Effector memory CD8-positive, alpha-beta T cell (primary cell): ENCODE data around the gene PP2D1.
A peak's percentile ranks its signal among the peaks of the same experiment; 100 is the strongest.

Experiments
- ATAC-seq: fragments of 150-1000 bp; cut with Tn5 transposase; replicated peaks from 2 replicates; pipeline ENCODE4 v1.10.0; 2021; ENCODE audit warnings: mild to moderate bottlenecking, moderate library complexity
- DNase-seq, 3 experiments: peaks; one replicate each; pipeline ENCODE4 v3.0.0; 2021
- H3K27ac Mint-ChIP-seq, 2 donors: one replicate each; pipeline ENCODE4 v1.8.0; 2022; ENCODE audit warnings: mild to moderate bottlenecking in 2 of 2, mixed read lengths in 2 of 2, moderate library complexity in 2 of 2
- H3K27me3 Mint-ChIP-seq, 2 donors: one replicate each; pipeline ENCODE4 v1.8.0; 2022; ENCODE audit warnings: mixed read lengths in 2 of 2
- H3K36me3 Mint-ChIP-seq: one replicate; pipeline ENCODE4 v1.8.0; 2022; ENCODE audit warnings: mild to moderate bottlenecking, moderate library complexity, mixed read lengths; ENCODE audit not compliant: insufficient read depth
- H3K4me1 Mint-ChIP-seq, 2 donors: one replicate each; pipeline ENCODE4 v1.8.0; 2022; ENCODE audit warnings: low read depth in 2 of 2, mixed read lengths in 2 of 2
- H3K4me3 Mint-ChIP-seq, 2 donors: one replicate each; pipeline ENCODE4 v1.8.0; 2022; ENCODE audit warnings: mild to moderate bottlenecking in 2 of 2, mixed read lengths in 2 of 2, moderate library complexity in 2 of 2
- H3K9me3 Mint-ChIP-seq, 2 donors: one replicate each; pipeline ENCODE4 v1.8.0; 2022; ENCODE audit warnings: mixed read lengths in 2 of 2

PP2D1 gene

GRCh38 chr3:19945969-19946831 is 65.9 kb downstream of the PP2D1 start:
- Mint-ChIP-seq H3K27ac (peak overlapping the region; percentile 96 to 100), H3K36me3 (peaks cover 40% of the 10 kb centered on the region), H3K27me3 (no peaks in the 10 kb centered on the region), H3K4me3 (peak overlapping the region; percentile 90 to 96), H3K9me3 (no peaks in the 10 kb centered on the region), H3K4me1 (peaks cover 8 to 40% of the 10 kb centered on the region in 2 donors)
- ATAC-seq = no peak
- peak in 2 of 3 experiments; percentile 3 for DNase-seq

- H3K36me3 Mint-ChIP-seq = peaks cover 34% of the 10 kb centered on the region
- peaks cover 8 to 33% of the 10 kb centered on the region in 2 donors for H3K4me1 Mint-ChIP-seq
- peak overlapping the region; percentile 90 to 96 for H3K4me3 Mint-ChIP-seq
- H3K27me3 Mint-ChIP-seq = peaks cover 0 to 2% of the 10 kb centered on the region in 2 donors
- ATAC-seq = no peak
- H3K9me3 Mint-ChIP-seq = no peaks in the 10 kb centered on the region
- no peak for DNase-seq
- peak overlapping the region in 1 of 2 donors; percentile 100 for H3K27ac Mint-ChIP-seq
Measured at GRCh38 chr3:19945534-19945933, 66.5 kb downstream of the PP2D1 start.

- no peak overlapping the region for H3K4me3 Mint-ChIP-seq
- H3K9me3 Mint-ChIP-seq = no peaks in the 10 kb centered on the region
- peaks cover 2% of the 10 kb centered on the region for H3K36me3 Mint-ChIP-seq
- DNase-seq = no peak
- no peak for ATAC-seq
- no peak overlapping the region for H3K27ac Mint-ChIP-seq
- no peaks in the 10 kb centered on the region for H3K4me1 Mint-ChIP-seq
- H3K27me3 Mint-ChIP-seq = peaks cover 10 to 22% of the 10 kb centered on the region in 2 donors
Measured at GRCh38 chr3:19940643-19941042, 71.4 kb downstream of the PP2D1 start.

GRCh38 chr3:19938295-19938627 is 73.8 kb downstream of the PP2D1 start:
- DNase-seq (no peak), ATAC-seq (no peak)
- Mint-ChIP-seq H3K27ac (no peak overlapping the region), H3K27me3 (peaks cover 22 to 35% of the 10 kb centered on the region in 2 donors), H3K4me3 (no peak overlapping the region), H3K4me1 (no peaks in the 10 kb centered on the region), H3K36me3 (peaks cover 2% of the 10 kb centered on the region), H3K9me3 (no peaks in the 10 kb centered on the region)

- H3K27me3 Mint-ChIP-seq = peaks cover 26 to 41% of the 10 kb centered on the region in 2 donors
- H3K4me1 Mint-ChIP-seq = no peaks in the 10 kb centered on the region
Measured at GRCh38 chr3:19937459-19938294, 74.4 kb downstream of the PP2D1 start.

More at GRCh38 chr3:19937459-19938294, 74.4 kb downstream of the PP2D1 start:
- Mint-ChIP-seq H3K4me3 (no peak overlapping the region), H3K27ac (no peak overlapping the region), H3K9me3 (no peaks in the 10 kb centered on the region), H3K36me3 (peaks cover 2% of the 10 kb centered on the region)
- ATAC-seq = no peak
- DNase-seq = no peak
